ENCODE results near the gene UVSSA.
A peak's percentile ranks its signal among the peaks of the same experiment; 100 is the strongest.
"Not testable (repeated sequence)": the region's sequence is repeated elsewhere in the genome, so short reads cannot be mapped to it uniquely, and the experiment has no call there.

Gene UVSSA

GRCh38 chr4:1329408-1330371 lies 17.3 kb upstream of the UVSSA start:
- DNase-seq = no peak

DNA sequence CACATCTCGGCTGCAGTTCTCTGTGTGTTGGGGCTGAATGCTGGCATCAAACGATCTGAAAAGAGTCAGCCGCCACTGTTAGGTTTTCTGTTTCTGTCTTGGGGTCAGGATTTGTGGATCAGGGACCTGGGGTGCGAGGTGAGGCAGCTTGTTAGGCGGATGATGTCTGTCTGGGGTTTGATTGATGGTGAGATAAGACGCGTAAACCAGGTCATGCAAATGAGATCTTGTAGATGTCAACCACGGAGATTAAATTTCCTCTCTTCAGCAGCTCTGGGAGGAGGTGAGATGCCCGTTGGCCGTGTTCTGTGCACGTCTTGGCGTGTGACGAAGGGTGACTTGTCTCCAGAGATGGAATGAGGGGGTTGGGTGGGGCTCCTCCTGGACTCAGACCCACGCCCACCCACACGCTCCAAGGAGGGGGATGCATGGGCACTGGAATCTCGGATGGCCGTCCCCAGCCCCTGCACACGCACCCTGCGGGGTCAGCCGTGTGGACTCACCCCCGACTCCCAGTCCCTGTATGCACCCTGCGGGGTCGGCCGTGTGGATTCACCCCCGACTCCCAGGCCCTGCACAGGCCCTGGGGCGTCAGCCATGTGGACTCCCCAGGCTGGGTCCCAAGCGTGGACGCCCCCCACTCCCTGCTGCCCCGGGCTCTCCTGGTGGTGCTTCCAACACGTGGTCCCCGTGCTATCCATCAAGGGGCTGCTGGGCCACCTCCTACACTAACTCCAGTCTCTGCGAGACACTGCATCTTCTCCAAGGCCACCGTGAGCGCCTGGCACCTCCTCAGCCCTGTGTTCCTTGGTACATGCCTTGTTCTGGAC lies 16.0 kb upstream of the UVSSA start:
- Histone ChIP-seq H3K27ac (peak overlapping the region; percentile 72), H3K9me3 (ENCODE audit: severe bottlenecking) (no peaks in the 10 kb centered on the region), H3K4me3 (ENCODE audit: low read depth, low read length) (0 out of 2 replicates have a peak overlapping the region, but pooled peaks have one; percentile 8), H3K36me3 (peaks cover 69% of the 10 kb centered on the region), H3K27me3 (ENCODE audit: insufficient read depth, low read depth, severe bottlenecking) (no peaks in the 10 kb centered on the region)
- no peak for TF ChIP-seq CTCF (IDR thresholded peaks at IDR 0.05; ENCODE audit: low read depth, low read length)
- DNase-seq = peak; percentile 62

More at GRCh38 chr4:1329408-1330371, 17.3 kb upstream of the UVSSA start:
- H3K27ac ChIP-seq = peak overlapping the region; percentile 72
- TF ChIP-seq CTCF (IDR thresholded peaks at IDR 0.05; ENCODE audit: low read depth, low read length) = no peak
- peaks cover 76% of the 10 kb centered on the region for H3K36me3 ChIP-seq
- no peak overlapping the region for H3K4me3 ChIP-seq (ENCODE audit: low read depth, low read length)
- H3K27me3 ChIP-seq (ENCODE audit: insufficient read depth, low read depth, severe bottlenecking) = no peaks in the 10 kb centered on the region
- H3K9me3 ChIP-seq (ENCODE audit: severe bottlenecking) = no peaks in the 10 kb centered on the region

- H3K9me3 ChIP-seq (ENCODE audit: severe bottlenecking) = no peaks in the 10 kb centered on the region
- no peaks in the 10 kb centered on the region for H3K27me3 ChIP-seq (ENCODE audit: insufficient read depth, low read depth, severe bottlenecking)
- H3K4me3 ChIP-seq (ENCODE audit: low read depth, low read length) = no peak overlapping the region
- DNase-seq = no peak
- peaks cover 73% of the 10 kb centered on the region for H3K36me3 ChIP-seq
- no peak for TF ChIP-seq CTCF (IDR thresholded peaks at IDR 0.05; ENCODE audit: low read depth, low read length)
- H3K27ac ChIP-seq = peak overlapping the region; percentile 72; the same call in 1 of the 2 replicates
Observed at GRCh38 chr4:1331591-1332353, 15.2 kb upstream of the UVSSA start.

- DNase-seq = no peak
- no peak overlapping the region for H3K4me3 ChIP-seq (ENCODE audit: low read depth, low read length)
- no peak overlapping the region for H3K27ac ChIP-seq
- no peak for TF ChIP-seq CTCF (IDR thresholded peaks at IDR 0.05; ENCODE audit: low read depth, low read length)
- H3K36me3 ChIP-seq = peaks cover 75% of the 10 kb centered on the region
- no peaks in the 10 kb centered on the region for H3K9me3 ChIP-seq (ENCODE audit: severe bottlenecking)
- no peaks in the 10 kb centered on the region for H3K27me3 ChIP-seq (ENCODE audit: insufficient read depth, low read depth, severe bottlenecking)
Observed at GRCh38 chr4:1332686-1333085, 14.3 kb upstream of the UVSSA start.

- H3K36me3 ChIP-seq = peaks cover 75% of the 10 kb centered on the region
Observed at GRCh38 chr4:1333256-1333655, 13.8 kb upstream of the UVSSA start.

GRCh38 chr4:1333851-1334578 lies 13.0 kb upstream of the UVSSA start:
- H3K9me3 ChIP-seq (ENCODE audit: severe bottlenecking); H3K4me3 ChIP-seq (ENCODE audit: low read depth, low read length); H3K27me3 ChIP-seq (ENCODE audit: insufficient read depth, low read depth, severe bottlenecking); H3K27ac ChIP-seq; DNase-seq: not testable (repeated sequence)
- H3K36me3 ChIP-seq = peaks cover 72% of the 10 kb centered on the region

More at GRCh38 chr4:1333256-1333655, 13.8 kb upstream of the UVSSA start:
- Histone ChIP-seq H3K9me3 (ENCODE audit: severe bottlenecking) (no peaks in the 10 kb centered on the region), H3K27me3 (ENCODE audit: insufficient read depth, low read depth, severe bottlenecking) (no peaks in the 10 kb centered on the region), H3K4me3 (ENCODE audit: low read depth, low read length) (no peak overlapping the region), H3K27ac (no peak overlapping the region)
- no peak for DNase-seq
- TF ChIP-seq CTCF (IDR thresholded peaks at IDR 0.05; ENCODE audit: low read depth, low read length) = no peak
